DND-41 (cell line): ENCODE results near the gene BTN2A1.

Experiments
- ATAC-seq: fragments of 200-7000 bp; cut with Tn5 transposase; 3 replicates; pipeline ENCODE4 v1.9.1; 2021; ENCODE audit warnings: low read depth; ENCODE audit not compliant: insufficient read depth
- DNase-seq: peaks from one replicate; pipeline ENCODE4 v3.0.0-alpha.2; 2020
- H2AFZ ChIP-seq: 2 replicates; pipeline ENCODE4 v1.6.0; 2012; ENCODE audit warnings: low read depth, low read length
- H3K27ac ChIP-seq: 2 replicates; pipeline ENCODE4 v1.5.1; 2012; ENCODE audit warnings: low read length, inconsistent platforms
- H3K27me3 ChIP-seq: fragments of 200-600 bp; sonication (generic); 2 replicates; pipeline ENCODE4 v1.6.0; 2012; ENCODE audit warnings: low read length, mild to moderate bottlenecking, inconsistent platforms; ENCODE audit not compliant: insufficient read depth, poor library complexity
- H3K36me3 ChIP-seq: 2 replicates; pipeline ENCODE4 v1.5.1; 2012; ENCODE audit warnings: low read length, inconsistent platforms; ENCODE audit not compliant: insufficient read depth
- H3K4me1 ChIP-seq: 2 replicates; pipeline ENCODE4 v1.5.1; 2012; ENCODE audit warnings: mild to moderate bottlenecking, low read length; ENCODE audit not compliant: insufficient read depth
- H3K4me2 ChIP-seq: 2 replicates; pipeline ENCODE4 v1.6.0; 2012; ENCODE audit warnings: mild to moderate bottlenecking, moderate library complexity, low read length, inconsistent platforms; ENCODE audit not compliant: insufficient read depth
- H3K4me3 ChIP-seq, 2 experiments: fragments of 200-600 bp in 1 of 2; shearing (Covaris generic) in 1 of 2; 2 replicates each; pipeline ENCODE4 v1.5.1; 2012 to 2016; ENCODE audit warnings: inconsistent platforms in 2 of 2, low read length in 2 of 2, mild to moderate bottlenecking in 2 of 2, low read depth in 1 of 2, moderate library complexity in 1 of 2
- H3K79me2 ChIP-seq: 2 replicates; pipeline ENCODE4 v1.6.0; 2012; ENCODE audit warnings: low read length, inconsistent platforms; ENCODE audit not compliant: insufficient read depth
- H3K9ac ChIP-seq: 2 replicates; pipeline ENCODE4 v1.6.0; 2012; ENCODE audit warnings: low read depth, mild to moderate bottlenecking, inconsistent platforms, low read length, moderate library complexity
- H3K9me3 ChIP-seq: 2 replicates; pipeline ENCODE4 v1.5.1; 2012; ENCODE audit warnings: low read length, moderate library complexity, mild to moderate bottlenecking, inconsistent platforms; ENCODE audit not compliant: insufficient read depth, severe bottlenecking
- H4K20me1 ChIP-seq: 2 replicates; pipeline ENCODE4 v1.6.0; 2012; ENCODE audit warnings: low read length; ENCODE audit not compliant: insufficient read depth
- CTCF ChIP-seq: IDR thresholded peaks from 2 replicates; pipeline ENCODE4 v1.5.1; 2012; ENCODE audit warnings: borderline replicate concordance, low read length, moderate library complexity, mild to moderate bottlenecking; ENCODE audit not compliant: poor library complexity, severe bottlenecking; ENCODE audit errors: extremely low read depth
- EZH2 ChIP-seq: IDR thresholded peaks from 3 replicates; pipeline ENCODE4 v1.6.1; 2012; ENCODE audit warnings: borderline replicate concordance, low read depth, mild to moderate bottlenecking, moderate library complexity, low read length, inconsistent platforms; ENCODE audit not compliant: severe bottlenecking

Gene BTN2A1

DNA sequence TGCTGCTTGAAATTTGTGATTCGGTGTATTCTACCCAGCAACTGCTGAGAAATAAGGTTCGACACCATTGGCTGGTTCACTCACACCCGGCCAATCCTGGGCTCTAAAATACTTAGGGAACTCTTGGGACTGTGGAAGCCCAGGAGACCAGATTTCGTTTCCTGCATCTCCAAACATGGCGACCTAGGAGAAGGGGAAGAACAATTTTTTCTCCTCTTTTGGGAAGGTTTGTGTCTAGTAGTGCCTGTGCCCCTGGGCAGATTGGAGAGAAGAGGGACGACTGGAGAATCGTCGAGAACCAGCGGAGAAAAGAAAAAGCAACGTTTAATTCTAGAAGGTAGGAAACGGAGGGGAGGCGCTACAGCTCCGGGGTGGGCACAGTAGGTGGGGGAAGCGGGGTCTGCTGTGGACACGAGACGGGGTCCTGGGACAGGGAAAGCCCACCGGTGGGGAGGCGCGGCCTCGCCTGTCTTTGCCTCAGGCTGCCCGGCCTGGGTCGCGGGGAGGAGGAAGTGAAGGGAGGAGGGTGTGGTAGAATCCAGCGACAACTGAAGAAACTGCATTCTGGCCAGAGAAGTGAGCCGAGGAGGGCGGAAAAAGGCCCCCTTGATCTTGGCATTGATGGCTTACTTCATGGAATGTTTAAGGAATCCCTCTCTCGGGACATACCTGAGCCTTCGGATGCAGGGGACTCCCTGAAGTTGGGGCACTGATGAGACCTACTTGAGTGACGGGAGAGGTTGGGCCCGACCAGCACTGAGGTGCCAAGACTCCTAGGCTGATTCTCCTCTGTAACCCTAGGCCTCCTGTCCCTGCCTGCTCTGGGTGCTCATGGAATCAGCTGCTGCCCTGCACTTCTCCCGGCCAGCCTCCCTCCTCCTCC is at the start of gene BTN2A1:
TSS of gene BTN2A1 (plus strand) at position 150 of the 883 bp plus-strand sequence. CDS start at position 832, 682 bp downstream.
- ATAC-seq (peak; percentile 98), DNase-seq (peak; percentile 83)
- peak within 1 kb of the TSS; percentile 92 for H2AFZ ChIP-seq
- H3K4me2 ChIP-seq = peak within 1 kb of the TSS; percentile 91
- H3K27ac ChIP-seq = peak within 1 kb of the TSS; percentile 96
- TF ChIP-seq CTCF (peak; percentile 24), EZH2 (no peak)
- H3K9ac ChIP-seq = peak within 1 kb of the TSS; percentile 86
- peaks cover 41% of the 10 kb centered on the region for H3K36me3 ChIP-seq
- H3K27me3 ChIP-seq = no peaks in the 10 kb centered on the region
- no peaks in the 10 kb centered on the region for H3K9me3 ChIP-seq
- H3K4me3 ChIP-seq = peak within 1 kb of the TSS; percentile 81 to 92
- H3K4me1 ChIP-seq = peaks cover 43% of the 10 kb centered on the region
- H3K79me2 ChIP-seq = peaks cover 48% of the 10 kb centered on the region
- peaks cover 9% of the 10 kb centered on the region for H4K20me1 ChIP-seq

- H3K9ac ChIP-seq = no peak overlapping the region
- no peak overlapping the region for H3K4me2 ChIP-seq
- no peak overlapping the region for H3K4me3 ChIP-seq
- peaks cover 90% of the 10 kb centered on the region for H3K36me3 ChIP-seq
- no peak overlapping the region for H3K27ac ChIP-seq
- no peak for ATAC-seq
- H3K27me3 ChIP-seq = no peaks in the 10 kb centered on the region
- no peaks in the 10 kb centered on the region for H4K20me1 ChIP-seq
- DNase-seq = no peak
- H3K9me3 ChIP-seq = no peaks in the 10 kb centered on the region
- peaks cover 11% of the 10 kb centered on the region for H3K79me2 ChIP-seq
- TF ChIP-seq EZH2 (no peak), CTCF (no peak)
- no peak overlapping the region for H2AFZ ChIP-seq
- peaks cover 16% of the 10 kb centered on the region for H3K4me1 ChIP-seq
Measured at GRCh38 chr6:26408828-26409730, 48.7 kb upstream of the BTN2A1 start.

DNA sequence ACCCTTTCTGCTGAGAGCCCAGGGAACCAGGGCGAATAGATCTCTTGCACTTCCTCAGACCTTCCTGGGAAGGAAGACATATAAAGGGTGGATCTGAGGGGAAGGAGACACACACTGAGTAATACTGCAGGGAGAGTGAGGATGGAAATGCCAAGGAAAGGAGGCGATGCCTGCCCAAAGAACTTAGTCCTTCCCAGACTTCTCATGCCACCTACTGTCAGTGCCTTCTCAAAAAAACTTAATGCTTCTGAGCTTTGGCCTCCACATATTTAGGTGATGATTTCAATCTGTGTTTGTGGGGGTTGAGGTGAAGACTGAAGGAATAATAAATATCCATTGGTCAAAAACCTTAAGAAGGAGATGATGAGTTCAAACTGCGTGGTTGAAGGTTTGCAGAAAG is 46.0 kb upstream of the BTN2A1 start:
- Histone ChIP-seq H3K27ac (no peak overlapping the region), H3K4me3 (no peak overlapping the region), H3K79me2 (no peaks in the 10 kb centered on the region), H2AFZ (no peak overlapping the region), H3K4me1 (no peaks in the 10 kb centered on the region; the same call in 1 of the 2 replicates), H3K4me2 (no peak overlapping the region), H3K27me3 (no peaks in the 10 kb centered on the region), H3K9ac (no peak overlapping the region), H4K20me1 (no peaks in the 10 kb centered on the region), H3K36me3 (peaks cover 73% of the 10 kb centered on the region), H3K9me3 (no peaks in the 10 kb centered on the region)
- TF ChIP-seq CTCF (no peak), EZH2 (no peak)
- ATAC-seq (no peak), DNase-seq (no peak)
